ENCODE results near the gene LRRC61.

GRCh38 chr7:150365673-150366398 lies 42.7 kb downstream of the LRRC61 start:
- TF ChIP-seq CTCF (conservative IDR thresholded peaks at IDR 0.05; ENCODE audit: low read length) (no peak), EZH2phosphoT487 (IDR thresholded peaks at IDR 0.05; ENCODE audit: borderline replicate concordance, low read depth, low read length) (no peak)

All from OCI-LY7 (cell line).